Calu3 (cell line): ENCODE results near the gene TMEM225B. TPM values are rescaled to one million over a fixed set of nuclear protein-coding genes. Genes with fewer than 3 reads are reported as not detected.
"Not testable (repeated sequence)": the region's sequence is repeated elsewhere in the genome, so short reads cannot be mapped to it uniquely, and the experiment has no call there.

ENCODE experiments used
- BruUV-seq: library from RNA; stranded (reverse); fragments of 400-500 nt; replicated peaks from 2 replicates; lab custom pipeline; 2021; lab: Mats Ljungman, UMichigan
- CTCF ChIA-PET: fragments of 300-600 bp; sonication (Branson Sonifier 250); formaldehyde crosslinking; loops from one replicate; lab custom pipeline; 2022; ENCODE audit warnings: antibody characterized with exemption; lab: Charles Lee
- DNase-seq: peaks from one replicate; pipeline ENCODE4 v3.0.0; 2022
- H3K27ac Mint-ChIP-seq: one replicate; pipeline ENCODE4 v1.8.0; 2022; ENCODE audit warnings: mixed read lengths; ENCODE audit not compliant: unreplicated experiment
- H3K27me3 Mint-ChIP-seq: one replicate; pipeline ENCODE4 v1.8.0; 2022; ENCODE audit warnings: mixed read lengths; ENCODE audit not compliant: unreplicated experiment
- H3K36me3 Mint-ChIP-seq: one replicate; pipeline ENCODE4 v1.8.0; 2022; ENCODE audit warnings: mild to moderate bottlenecking, moderate library complexity, mixed read lengths; ENCODE audit not compliant: insufficient read depth, unreplicated experiment
- H3K4me1 Mint-ChIP-seq: one replicate; pipeline ENCODE4 v1.8.0; 2022; ENCODE audit warnings: mild to moderate bottlenecking, low read depth, mixed read lengths; ENCODE audit not compliant: unreplicated experiment
- H3K4me3 Mint-ChIP-seq: one replicate; pipeline ENCODE4 v1.8.0; 2022; ENCODE audit warnings: mild to moderate bottlenecking, low read depth, moderate library complexity, mixed read lengths; ENCODE audit not compliant: unreplicated experiment
- H3K9me3 Mint-ChIP-seq: one replicate; pipeline ENCODE4 v1.8.0; 2022; ENCODE audit warnings: low read depth, mixed read lengths; ENCODE audit not compliant: unreplicated experiment
- intact Hi-C: fragments of 100-400 bp; cut with micrococcal nuclease; formaldehyde crosslinking; loops from one replicate; pipeline ENCODE4 v1.10.0; 2022; ENCODE audit not compliant: unreplicated experiment
- total RNA-seq: library from RNA; stranded (reverse); gene quantifications from 2 replicates; pipeline ENCODE4 v1.2.3, GENCODE V29; 2022
- TF ChIP-seq, protein P1 (sequence below): fragments of 200-600 bp; IDR thresholded peaks from one replicate; pipeline ENCODE4 v1.8.0; 2022; ENCODE audit warnings: antibody characterized with exemption; ENCODE audit not compliant: unreplicated experiment

The TMEM225B gene
- total RNA-seq, 1 experiment from 2014 or later = not detected

DNA sequence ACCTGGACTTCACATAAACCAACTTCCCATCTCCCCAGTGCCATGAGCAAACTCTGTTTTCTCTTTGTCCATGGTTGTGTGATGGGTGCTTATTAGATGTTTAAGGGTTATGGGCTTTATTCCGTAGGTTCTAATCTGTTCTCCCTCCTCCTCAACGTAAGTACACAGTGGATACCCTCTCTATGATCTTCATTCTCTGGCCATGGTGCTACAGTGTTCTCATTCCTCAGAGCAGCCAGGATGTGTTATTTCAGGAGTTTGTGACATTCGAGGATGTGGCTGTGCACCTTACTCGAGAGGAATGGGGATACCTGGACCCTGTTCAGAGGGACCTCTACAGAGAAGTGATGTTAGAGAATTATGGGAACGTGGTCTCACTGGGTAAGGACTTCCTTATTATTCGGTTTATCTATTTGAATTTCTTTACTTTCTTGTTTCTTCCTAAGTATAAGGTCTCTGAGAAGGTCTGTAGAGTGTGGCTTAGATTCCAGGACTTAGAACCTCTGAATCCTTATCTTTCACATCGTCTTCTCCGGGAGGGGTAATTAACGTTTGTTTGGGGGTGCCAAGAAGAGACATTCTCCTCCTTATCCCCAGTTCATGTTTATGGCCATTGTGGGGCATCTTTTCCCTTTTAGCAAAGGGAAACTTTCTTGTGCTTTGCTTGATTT, 35.8 kb upstream of the TMEM225B start:
- CTCF ChIA-PET = no interaction called here
- Mint-ChIP-seq H3K36me3 (no peaks in the 10 kb centered on the region), H3K4me1 (peaks cover 25% of the 10 kb centered on the region), H3K27ac (peak overlapping the region; percentile 75), H3K4me3 (peak overlapping the region; percentile 13), H3K9me3 (no peaks in the 10 kb centered on the region), H3K27me3 (no peaks in the 10 kb centered on the region)
- TF ChIP-seq, protein P1, sequence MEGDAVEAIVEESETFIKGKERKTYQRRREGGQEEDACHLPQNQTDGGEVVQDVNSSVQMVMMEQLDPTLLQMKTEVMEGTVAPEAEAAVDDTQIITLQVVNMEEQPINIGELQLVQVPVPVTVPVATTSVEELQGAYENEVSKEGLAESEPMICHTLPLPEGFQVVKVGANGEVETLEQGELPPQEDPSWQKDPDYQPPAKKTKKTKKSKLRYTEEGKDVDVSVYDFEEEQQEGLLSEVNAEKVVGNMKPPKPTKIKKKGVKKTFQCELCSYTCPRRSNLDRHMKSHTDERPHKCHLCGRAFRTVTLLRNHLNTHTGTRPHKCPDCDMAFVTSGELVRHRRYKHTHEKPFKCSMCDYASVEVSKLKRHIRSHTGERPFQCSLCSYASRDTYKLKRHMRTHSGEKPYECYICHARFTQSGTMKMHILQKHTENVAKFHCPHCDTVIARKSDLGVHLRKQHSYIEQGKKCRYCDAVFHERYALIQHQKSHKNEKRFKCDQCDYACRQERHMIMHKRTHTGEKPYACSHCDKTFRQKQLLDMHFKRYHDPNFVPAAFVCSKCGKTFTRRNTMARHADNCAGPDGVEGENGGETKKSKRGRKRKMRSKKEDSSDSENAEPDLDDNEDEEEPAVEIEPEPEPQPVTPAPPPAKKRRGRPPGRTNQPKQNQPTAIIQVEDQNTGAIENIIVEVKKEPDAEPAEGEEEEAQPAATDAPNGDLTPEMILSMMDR = no peak
- intact Hi-C loops = no loop called here
- BruUV-seq = no TSS peak
- no peak for DNase-seq

DNA sequence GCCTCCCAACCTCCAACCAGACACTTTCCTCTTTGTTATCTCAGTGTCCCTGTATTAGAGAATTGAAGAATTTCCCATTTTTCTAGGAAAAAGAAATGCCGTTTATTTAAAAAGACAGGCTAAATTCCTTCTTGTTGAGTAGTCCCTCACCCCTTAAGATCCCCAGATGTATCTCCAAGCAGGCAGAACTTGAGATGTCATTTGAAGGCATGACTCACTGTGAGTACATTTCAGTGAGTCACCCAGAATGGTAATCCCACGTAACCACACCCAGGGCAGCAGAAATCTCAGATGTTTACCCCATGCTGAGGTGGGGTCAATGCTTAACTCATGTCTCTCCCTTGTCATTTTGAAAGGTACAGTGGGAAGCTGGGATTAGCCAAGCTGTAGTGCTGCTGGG, 35.2 kb upstream of the TMEM225B start:
- intact Hi-C loops = no loop called here
- peak overlapping the region; percentile 13 for H3K4me3 Mint-ChIP-seq
- BruUV-seq = no TSS peak

DNA sequence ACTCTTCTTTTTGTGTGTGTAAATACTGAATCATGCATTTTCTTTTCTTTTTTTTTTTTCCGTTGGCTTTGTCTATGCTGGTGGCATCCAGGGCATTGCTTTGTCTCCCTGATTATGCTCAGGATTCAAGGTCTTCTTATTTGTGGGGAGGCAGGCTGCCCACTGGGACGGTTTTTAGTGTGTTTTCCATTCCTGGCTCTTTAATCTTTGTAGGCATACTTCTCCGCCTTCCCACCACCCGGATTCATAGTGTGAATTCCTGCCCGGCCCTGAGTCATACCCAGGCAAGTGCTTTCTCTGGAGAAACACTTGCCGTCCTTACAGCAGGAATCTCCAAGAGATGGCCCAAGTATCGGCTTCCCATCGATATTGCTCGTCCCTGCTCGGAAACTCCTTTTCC, 34.4 kb upstream of the TMEM225B start:
- CTCF ChIA-PET = interaction anchor here (0.6 kb wide), 1 partner anchor 738 kb away, joined by 10 read pairs; no protein-coding TSS in a partner anchor
- H3K36me3 Mint-ChIP-seq = no peaks in the 10 kb centered on the region
- peak overlapping the region; percentile 75 for H3K27ac Mint-ChIP-seq
- BruUV-seq = TSS peak; percentile 13
- peak; percentile 17 for DNase-seq
- H3K4me1 Mint-ChIP-seq = peaks cover 25% of the 10 kb centered on the region
- no peaks in the 10 kb centered on the region for H3K27me3 Mint-ChIP-seq
- no peaks in the 10 kb centered on the region for H3K9me3 Mint-ChIP-seq
- H3K4me3 Mint-ChIP-seq = peak overlapping the region; percentile 44
- TF ChIP-seq, protein P1 = no peak
- intact Hi-C loops = no loop called here

More for the DNA sequence above, 35.2 kb upstream of the TMEM225B start:
- Mint-ChIP-seq H3K9me3 (no peaks in the 10 kb centered on the region), H3K4me1 (peaks cover 25% of the 10 kb centered on the region), H3K27ac (peak overlapping the region; percentile 75), H3K27me3 (no peaks in the 10 kb centered on the region), H3K36me3 (no peaks in the 10 kb centered on the region)
- CTCF ChIA-PET = interaction anchor here (0.6 kb wide), 1 partner anchor 737 kb away, joined by 10 read pairs; no protein-coding TSS in a partner anchor
- TF ChIP-seq, protein P1 = no peak
- peak; percentile 72 for DNase-seq

DNA sequence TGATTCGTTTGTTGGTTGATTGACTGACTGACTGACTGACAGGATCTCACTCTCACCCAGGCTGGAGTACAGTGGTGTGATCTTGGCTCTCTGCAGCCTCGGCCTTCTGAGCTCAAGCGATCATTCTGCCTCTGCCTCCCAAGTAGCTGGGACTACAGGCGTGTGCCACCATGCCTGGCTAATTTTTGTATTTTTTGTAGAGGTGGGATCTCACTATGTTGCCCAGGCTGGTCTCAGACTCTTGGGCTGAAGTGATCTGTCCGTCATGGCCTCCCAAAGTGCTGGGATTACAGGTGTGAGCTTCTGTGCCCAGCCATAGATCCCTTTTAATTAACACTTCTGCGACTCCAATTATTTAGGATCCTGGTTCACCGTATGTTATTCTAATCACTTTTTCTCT, 29.3 kb upstream of the TMEM225B start:
- BruUV-seq, DNase-seq, H3K4me3 Mint-ChIP-seq, H3K4me1 Mint-ChIP-seq, intact Hi-C loops, H3K27ac Mint-ChIP-seq, H3K9me3 Mint-ChIP-seq, H3K36me3 Mint-ChIP-seq, CTCF ChIA-PET: not testable (repeated sequence)
- peaks cover 29% of the 10 kb centered on the region for H3K27me3 Mint-ChIP-seq

DNA sequence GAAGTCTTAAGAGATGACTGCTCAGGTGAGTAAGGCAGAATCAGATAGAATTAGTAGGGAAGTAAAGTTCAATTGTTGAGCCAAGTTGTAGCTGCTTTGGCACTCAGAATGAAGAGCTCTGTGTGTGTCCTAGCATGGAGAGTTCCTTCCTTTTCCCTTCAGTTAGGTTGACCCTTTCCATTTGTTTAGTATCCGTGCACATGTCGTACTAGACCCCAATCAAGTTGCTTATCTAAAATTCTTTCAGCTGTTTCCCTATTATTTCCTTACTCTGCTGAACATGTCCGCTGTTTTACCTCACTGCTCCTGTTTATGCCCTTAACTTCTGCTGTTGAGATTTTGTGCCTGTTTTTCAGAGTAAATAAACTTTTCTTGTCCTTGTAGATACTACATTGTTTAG, 26.3 kb upstream of the TMEM225B start:
- Mint-ChIP-seq H3K36me3 (no peaks in the 10 kb centered on the region), H3K4me1 (no peaks in the 10 kb centered on the region), H3K9me3 (no peaks in the 10 kb centered on the region), H3K27me3 (peaks cover 29% of the 10 kb centered on the region), H3K27ac (no peak overlapping the region), H3K4me3 (no peak overlapping the region)
- no peak for DNase-seq
- intact Hi-C loops = no loop called here
- CTCF ChIA-PET = no interaction called here
- TF ChIP-seq, protein P1 = no peak
- no TSS peak for BruUV-seq
